Dermis microvascular lymphatic vessel endothelial cell (primary cell): Measurements from ENCODE around the gene CDKL2. TPM values are rescaled to one million over a fixed set of nuclear protein-coding genes. Genes with fewer than 3 reads are reported as not detected.
"Not testable (repeated sequence)": the region's sequence is repeated elsewhere in the genome, so short reads cannot be mapped to it uniquely, and the experiment has no call there.

ENCODE experiments used
- DNase-seq, 2 donors: peaks; one replicate each; pipeline versions ENCODE4 v3.0.0 to v3.0.0-alpha.2; 2010; ENCODE audit warnings: low read depth in 2 of 2
- total RNA-seq: library from RNA; depleted of rRNA; stranded (reverse); fragments of >200 nt; gene quantifications from 2 replicates; pipeline ENCODE4 v1.2.1, GENCODE V29; 2014

CDKL2 gene
- total RNA-seq, 1 donor from 2014 or later, result 0.13 TPM

DNA sequence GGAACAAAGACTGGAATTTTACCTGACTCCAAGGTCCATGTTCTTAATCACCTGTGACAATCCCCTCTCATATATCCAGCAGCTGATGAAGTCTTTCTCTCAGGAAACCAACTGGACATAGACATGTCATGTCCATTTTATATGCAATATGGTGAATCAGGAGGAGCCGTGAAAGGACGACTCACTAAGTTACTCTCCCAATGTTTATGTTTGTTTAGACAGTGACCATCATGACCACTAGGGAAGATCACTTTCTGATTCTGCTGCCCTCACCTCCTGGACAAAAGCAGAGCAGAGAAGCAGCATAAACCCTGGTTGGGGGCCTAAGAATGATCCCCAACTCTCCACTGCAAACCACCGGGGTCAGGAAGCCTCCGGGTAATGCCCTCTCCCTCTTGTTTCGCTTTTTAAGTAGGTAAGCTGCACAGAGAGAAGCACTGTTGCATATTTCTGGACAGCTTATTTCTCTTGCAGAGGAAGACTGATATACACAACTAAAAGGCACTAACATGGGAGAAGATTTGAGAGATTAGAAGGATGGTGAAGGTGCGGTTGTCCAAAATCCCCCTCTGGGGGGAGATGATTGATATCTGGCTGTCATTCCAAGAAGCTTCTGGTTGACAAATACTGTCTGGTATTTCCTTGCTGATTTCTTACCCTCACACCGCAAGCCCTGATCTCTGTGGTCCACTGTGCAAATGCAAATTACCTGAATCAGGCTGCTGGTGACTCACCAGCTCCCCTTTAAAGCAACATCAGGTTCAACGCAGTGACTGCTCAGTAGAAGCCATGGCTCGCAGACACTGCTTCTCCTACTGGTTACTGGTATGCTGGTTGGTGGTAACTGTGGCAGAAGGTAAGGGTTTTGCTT is 74.8 kb downstream of the CDKL2 start, which contains the start of gene ODAPH:
ODAPH (plus strand) TSS at position 773 of the 871 bp plus-strand sequence; CDS start at position 790, 17 bp downstream.
- no peak for DNase-seq

DNA sequence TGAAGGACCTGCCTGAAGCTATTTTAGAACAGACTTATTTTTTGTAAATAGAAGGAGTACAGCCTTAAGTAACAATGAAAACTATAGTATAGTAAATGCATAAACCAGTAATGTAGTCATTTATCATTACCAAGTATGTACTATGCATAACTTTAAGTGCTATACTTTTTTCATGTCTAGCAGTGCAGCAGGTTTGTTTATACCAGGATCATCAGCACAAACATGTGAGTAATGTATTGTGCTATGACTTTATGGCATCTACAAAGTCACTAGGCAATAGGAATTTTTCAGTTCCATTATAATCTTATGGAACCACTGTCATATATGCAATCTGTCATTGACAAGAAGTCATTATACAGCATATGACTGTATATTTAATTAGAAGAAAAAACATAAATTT is 77.9 kb downstream of the CDKL2 start:
- no peak for DNase-seq

DNA sequence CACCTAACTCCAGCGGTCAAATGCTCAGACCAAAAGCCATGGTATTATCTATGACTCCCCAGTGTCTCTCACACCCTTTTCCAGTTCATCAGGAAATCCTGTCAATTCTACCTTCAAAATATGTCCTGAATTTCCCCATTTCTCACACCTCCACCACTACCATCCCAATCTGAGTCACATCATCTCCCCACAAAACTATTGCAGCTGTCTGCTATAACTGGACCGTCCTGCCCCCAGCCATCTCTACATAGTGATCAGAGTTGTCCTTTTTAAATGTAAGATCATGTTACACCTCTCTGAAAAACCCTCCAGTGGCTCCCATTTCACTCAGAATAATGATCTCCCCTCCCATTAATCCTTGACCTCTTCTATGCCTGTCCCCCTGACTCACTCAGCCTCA is 81.3 kb downstream of the CDKL2 start:
- no peak for DNase-seq

DNA sequence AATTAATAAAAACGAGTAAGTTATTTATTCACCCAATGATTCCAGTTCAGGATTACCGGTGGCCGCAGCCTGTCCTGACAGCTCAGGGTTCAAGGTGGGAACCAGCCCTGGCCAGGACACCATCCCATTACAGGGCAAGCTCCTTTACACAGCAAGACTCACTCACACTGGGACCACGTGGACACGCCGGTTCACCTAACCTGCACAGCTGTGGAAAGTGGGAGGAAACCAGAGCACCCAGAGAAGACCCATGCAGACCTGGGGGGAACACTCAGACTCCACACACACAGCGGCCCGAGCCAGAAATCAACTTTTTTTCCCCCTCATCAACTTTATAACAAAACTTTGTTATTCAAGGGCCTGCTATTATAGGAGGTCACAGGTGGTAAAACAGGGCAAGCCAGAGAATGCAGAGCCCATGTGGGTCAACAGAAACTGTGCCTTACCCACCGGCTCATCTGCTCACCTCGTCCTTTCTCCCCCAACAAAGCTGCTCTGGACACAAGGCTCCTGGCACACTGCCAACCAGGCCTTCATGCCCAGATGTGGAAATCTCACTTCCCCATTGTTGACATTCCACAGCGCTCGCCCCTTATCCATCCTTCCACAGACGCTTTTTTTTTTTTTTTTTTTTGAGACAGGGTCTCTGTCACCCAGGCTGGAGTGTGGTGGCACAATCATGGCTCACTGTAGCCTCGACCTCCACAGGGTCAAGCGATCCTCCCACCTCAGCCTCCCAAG is 82.5 kb downstream of the CDKL2 start:
- DNase-seq, result peak; percentile 37 to 38

DNA sequence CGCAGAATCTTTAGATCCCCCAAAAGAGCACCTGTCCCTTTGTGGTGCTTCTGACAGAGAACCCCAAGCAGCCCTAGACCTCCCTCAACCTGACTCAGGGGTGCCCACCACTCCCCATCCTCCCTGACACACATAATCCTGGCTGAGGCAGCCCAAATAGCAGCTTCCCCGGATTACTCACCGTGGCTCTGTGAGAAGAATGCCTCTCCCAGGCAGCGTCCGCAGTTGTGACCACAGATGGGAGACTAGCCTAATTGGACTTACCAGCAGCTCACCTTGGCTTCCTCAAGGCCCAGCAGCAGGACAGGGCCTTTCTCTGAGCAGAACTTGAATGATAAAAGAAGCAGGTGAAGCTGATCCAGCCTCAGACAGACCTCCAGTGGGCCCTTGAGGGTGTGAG is 84.8 kb downstream of the CDKL2 start:
- DNase-seq, result no peak

DNA sequence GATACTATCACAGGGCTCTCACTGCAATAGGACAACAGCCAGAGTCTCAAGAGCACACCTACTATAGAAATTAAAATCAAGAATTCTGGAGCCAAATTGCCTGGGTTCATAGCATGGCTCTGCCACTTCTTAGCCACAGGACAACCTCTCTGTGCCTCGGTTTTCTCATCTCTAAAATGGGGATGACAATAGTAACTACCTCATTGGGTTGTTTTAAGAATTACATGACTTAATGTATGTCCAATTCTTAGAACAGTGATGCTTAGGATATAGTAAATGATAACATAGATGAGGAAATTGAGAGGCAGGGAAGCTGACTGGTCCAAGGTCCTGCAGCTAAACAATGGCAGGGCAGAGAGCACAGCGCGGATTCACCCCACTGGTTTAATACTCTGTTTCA is 85.5 kb downstream of the CDKL2 start:
- no peak for DNase-seq

DNA sequence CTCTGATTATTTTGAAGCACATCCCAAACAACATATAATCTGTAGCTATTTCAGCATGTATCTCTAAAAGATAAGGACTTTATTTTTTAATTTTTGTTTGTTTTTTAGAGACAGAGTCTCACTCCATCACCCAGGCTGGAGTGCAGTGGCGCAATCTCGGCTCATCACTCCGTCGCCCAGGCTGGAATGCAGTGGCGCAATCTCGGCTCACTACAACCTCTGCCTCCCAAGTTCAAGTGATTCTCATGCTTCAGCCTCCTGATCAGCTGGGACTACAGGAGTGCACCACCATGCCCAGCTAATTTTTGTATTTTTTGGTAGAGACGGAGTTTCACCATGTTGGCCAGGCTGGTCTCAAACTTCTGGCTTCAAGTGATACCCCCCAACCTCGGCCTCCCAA is 86.1 kb downstream of the CDKL2 start:
- DNase-seq, result not testable (repeated sequence)

DNA sequence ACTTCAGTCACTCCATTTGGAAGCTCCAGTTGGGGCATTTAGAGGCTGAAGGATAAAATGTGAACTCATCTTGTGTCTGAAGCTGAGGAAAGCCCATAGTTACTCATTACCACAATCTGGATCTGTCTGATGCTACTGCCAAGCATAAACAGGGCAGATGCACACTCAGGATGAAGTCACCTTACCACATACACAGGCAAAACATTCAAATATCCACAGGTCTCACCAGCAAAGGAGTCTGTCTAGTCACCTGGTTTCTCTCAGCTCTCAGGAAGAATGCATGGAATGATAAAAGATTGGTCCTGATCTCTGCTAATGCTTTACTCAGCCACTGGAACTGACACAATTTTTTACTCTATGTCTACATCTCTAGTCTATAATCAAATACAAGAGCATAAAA is 87.5 kb downstream of the CDKL2 start:
- DNase-seq, result no peak

DNA sequence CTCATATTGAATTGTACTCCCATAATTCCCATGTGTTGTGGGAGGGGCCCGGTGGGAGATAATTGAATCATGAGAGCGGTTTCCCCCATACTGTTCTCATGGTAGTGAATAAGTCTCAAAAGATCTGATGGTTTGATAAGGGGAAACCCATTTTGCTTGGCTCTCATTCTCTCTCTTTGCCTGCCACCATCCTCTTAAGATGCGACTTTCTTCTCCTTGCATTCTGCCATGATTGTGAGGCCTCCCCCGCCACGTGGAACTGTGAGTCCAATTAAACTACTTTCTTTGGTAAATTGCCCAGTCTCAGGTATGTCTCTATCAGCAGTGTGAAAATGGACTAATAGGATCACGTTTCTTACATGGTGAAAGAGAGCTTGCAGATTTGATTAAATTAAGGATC is 93.0 kb downstream of the CDKL2 start:
- DNase-seq, result not testable (repeated sequence)

DNA sequence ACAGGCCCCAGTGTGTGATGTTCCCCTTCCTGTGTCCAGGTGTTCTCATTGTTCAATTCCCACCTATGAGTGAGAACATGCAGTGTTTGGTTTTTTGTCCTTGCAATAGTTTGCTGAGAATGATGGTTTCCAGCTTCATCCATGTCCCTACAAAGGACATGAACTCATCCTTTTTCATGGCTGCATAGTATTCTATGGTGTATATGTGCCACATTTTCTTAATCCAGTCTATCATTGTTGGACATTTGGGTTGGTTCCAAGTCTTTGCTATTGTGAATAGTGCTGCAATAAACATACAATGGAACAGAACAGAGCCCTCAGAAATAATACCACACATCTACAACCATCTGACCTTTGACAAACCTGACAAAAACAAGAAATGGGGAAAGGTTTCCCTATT is 96.4 kb downstream of the CDKL2 start:
- DNase-seq, result not testable (repeated sequence)

DNA sequence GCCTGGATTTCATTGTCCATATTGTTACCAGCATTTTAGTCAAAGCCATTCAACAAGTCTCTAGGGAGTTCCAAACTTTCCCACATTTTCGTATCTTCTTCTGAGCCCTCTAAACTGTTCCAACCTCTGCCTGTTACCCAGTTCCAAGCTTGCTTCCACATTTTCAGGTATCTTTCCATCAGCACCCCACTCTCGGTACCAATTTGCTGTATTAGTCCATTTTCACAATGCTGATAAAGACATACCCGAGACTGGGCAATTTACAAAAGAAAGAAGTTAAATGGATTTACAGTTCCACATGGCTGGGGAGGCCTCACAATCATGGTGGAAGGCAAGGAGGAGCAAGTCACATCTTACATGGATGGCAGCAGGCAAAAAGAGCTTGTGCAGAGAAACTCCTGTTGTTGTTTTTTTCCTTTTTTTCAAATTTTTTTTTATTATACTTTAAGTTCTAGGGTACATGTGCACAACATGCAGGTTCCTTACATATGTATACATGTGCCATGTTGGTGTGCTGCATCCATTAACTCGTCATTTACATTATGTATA is 96.9 kb downstream of the CDKL2 start:
- DNase-seq, result not testable (repeated sequence)

DNA sequence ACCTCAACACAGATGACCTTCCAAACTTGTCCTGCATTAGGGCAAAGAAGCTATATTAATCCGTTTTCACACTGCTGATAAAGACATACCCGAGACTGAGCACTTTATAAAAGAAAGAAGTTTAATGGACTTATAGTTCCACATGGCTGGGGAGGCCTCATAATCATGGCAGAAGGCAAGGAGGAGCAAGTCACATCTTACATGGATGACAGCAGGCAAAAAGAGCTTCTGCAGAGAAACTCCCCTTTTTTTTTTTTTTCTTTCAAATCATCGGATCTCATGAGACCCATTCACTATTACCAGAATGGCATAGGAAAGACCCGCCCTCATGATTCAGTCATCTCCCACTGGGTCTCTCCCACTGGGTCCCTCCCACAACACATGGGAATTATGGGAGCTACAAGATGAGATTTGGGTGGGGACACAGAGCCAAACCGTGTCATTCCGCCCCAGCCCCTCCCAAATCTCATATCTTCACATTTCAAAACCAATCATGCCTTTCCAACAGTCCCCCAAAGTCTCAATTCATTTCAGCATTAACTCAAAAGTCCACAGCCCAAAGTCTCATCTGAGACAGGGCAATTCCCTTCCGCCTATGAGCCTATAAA is 98.7 kb downstream of the CDKL2 start:
- DNase-seq, result not testable (repeated sequence)

DNA sequence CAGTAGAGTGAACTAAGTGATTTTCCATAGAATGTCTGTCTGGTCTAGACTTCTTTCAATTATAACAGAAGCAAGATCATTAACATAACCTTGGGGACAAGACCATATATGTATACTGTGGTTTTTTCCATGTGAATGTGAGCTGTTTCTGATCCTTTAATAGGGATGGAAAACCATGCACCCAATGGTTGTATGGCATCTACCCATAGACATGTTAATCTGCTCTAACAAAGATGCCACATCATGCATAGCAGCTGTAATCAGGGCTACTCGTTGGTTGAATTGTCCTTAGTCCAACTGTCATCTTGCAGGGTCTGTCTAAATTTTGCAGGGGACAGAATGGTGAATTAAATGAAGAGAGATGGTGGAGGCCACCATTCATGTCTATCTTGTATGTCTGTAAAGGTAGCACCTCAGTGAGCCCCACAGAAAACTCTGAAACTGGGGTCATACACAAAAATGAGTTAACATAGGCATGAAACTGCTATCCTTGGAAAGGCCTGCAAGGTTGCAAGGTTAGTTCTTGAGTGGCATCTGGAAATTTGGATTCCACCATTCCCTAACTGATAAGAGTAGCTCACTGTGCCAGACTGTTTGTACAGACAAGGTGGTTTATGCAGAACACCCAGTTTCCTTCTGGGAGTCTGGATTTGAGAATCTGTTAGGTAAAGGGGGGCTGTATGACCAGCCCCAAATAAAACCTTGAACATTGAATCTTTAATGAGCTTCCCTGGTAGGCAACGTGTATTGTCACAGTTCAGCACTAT is 99.6 kb downstream of the CDKL2 start:
- DNase-seq, result no peak

Other genes with a start within 250 kb of the CDKL2 start
- 37.4 and 38.3 TPM in 2 replicates for gene RCHY1, start 116.1 kb downstream of the CDKL2 start, total RNA-seq
- gene THAP6, start 116.1 kb downstream of the CDKL2 start, total RNA-seq, result 4.0 and 4.7 TPM in 2 replicates
- gene ODAPH, start 74.5 kb downstream of the CDKL2 start, total RNA-seq, result not detected in 2 replicates
- 173 and 174 TPM in 2 replicates for gene G3BP2, start 42.9 kb upstream of the CDKL2 start, total RNA-seq
- 66.4 and 68.9 TPM in 2 replicates for gene USO1, start 94.0 kb upstream of the CDKL2 start, total RNA-seq